ENCODE results near the gene IARS2. TPM values are rescaled to one million over a fixed set of nuclear protein-coding genes. Genes with fewer than 3 reads are reported as not detected.
"Not testable (repeated sequence)": the region's sequence is repeated elsewhere in the genome, so short reads cannot be mapped to it uniquely, and the experiment has no call there.

IARS2 gene
- total and polyA plus RNA-seq, 9 donors = 35.3 to 52.9 (median 43.0) TPM

DNA sequence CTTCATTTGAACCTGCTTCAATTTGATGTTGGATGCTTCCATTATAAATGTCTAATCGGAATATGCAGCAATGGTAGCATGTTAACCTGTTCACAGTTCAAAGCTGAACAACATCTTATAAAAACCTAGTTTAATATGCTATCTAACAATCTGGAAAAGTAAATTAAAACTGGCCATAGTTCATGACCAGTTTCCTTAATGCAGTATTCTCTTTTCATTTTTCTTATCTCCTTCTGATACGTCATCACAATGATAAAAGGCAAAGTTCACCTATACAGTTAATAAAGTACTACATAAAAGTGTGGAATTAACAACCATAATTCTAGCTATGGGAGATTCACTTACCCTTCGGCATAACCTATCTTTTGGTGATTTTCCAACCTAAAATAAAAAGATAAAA, 65.1 kb downstream of the IARS2 start:
- no peak for DNase-seq
- Histone ChIP-seq H3K27ac (no peak overlapping the region), H3K27me3 (no peaks in the 10 kb centered on the region), H3K36me3 (no peaks in the 10 kb centered on the region), H3K4me1 (ENCODE audit: insufficient read depth) (no peaks in the 10 kb centered on the region), H3K4me3 (no peak overlapping the region), H3K9me3 (no peaks in the 10 kb centered on the region)
- WGBS, 3 donors = 90 to 97% (median 91%) methylated on average over 3 of the region's 3 CpGs
- intact Hi-C loops (cut with DNase I) = no loop called here
- TF ChIP-seq EP300 (IDR thresholded peaks at IDR 0.05) (no peak), POLR2A (IDR thresholded peaks at IDR 0.05) (no peak)
- TF ChIP-seq, protein P1, sequence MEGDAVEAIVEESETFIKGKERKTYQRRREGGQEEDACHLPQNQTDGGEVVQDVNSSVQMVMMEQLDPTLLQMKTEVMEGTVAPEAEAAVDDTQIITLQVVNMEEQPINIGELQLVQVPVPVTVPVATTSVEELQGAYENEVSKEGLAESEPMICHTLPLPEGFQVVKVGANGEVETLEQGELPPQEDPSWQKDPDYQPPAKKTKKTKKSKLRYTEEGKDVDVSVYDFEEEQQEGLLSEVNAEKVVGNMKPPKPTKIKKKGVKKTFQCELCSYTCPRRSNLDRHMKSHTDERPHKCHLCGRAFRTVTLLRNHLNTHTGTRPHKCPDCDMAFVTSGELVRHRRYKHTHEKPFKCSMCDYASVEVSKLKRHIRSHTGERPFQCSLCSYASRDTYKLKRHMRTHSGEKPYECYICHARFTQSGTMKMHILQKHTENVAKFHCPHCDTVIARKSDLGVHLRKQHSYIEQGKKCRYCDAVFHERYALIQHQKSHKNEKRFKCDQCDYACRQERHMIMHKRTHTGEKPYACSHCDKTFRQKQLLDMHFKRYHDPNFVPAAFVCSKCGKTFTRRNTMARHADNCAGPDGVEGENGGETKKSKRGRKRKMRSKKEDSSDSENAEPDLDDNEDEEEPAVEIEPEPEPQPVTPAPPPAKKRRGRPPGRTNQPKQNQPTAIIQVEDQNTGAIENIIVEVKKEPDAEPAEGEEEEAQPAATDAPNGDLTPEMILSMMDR (IDR thresholded peaks at IDR 0.05) = no peak

DNA sequence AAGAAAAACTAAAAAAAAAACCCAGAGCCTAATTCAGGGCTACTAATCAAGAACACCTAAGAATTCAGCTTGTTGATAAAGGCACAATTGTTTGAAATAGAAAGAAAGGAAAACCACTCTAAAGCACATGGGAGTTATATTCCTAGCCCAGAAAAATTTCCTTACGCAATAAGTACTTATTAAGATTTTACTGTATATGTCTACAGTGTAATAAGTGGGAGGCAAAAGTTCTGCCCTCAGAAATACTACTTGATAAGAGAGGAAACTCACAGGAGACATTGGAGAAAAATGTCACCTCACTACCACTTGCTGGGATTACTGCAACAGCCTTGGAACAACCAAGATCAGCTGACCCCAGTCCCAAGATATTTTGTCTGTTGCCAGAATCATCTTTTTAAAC, 66.1 kb downstream of the IARS2 start:
- WGBS, 3 donors = 94 to 100% (median 97%) methylated on average over 1 of the region's 1 CpG
- TF ChIP-seq POLR2A (IDR thresholded peaks at IDR 0.05) (no peak), EP300 (IDR thresholded peaks at IDR 0.05) (no peak)
- TF ChIP-seq, protein P1 (IDR thresholded peaks at IDR 0.05) = no peak
- Histone ChIP-seq H3K27ac (no peak overlapping the region), H3K4me3 (no peak overlapping the region), H3K27me3 (no peaks in the 10 kb centered on the region), H3K4me1 (ENCODE audit: insufficient read depth) (no peaks in the 10 kb centered on the region), H3K36me3 (no peaks in the 10 kb centered on the region), H3K9me3 (no peaks in the 10 kb centered on the region)
- DNase-seq = no peak
- intact Hi-C loops (cut with DNase I) = no loop called here

DNA sequence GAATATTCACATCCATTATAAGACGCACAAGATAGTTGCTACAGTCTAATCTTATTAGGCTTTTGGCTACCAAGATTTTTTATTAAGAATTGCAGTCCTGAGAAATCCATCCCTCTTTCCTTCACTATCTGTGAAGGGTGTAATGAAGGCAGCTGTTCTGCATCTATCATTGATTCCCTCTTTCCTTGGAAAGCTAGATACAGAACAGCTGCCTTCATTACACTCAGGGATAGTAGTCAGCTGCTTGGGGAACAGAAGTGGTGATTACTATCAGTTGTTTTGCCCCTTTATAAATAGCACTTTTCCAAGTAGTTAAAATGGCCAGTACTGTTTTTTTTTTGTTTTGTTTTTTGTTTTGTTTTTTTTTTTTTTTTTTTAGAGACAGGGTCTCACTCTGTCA, 70.2 kb downstream of the IARS2 start:
- 44 to 59% (median 50%) methylated on average over 1 of the region's 1 CpG for WGBS, 3 donors
- no peak overlapping the region for H3K27ac ChIP-seq
- no peaks in the 10 kb centered on the region for H3K27me3 ChIP-seq
- intact Hi-C loops (cut with DNase I) = no loop called here
- no peaks in the 10 kb centered on the region for H3K36me3 ChIP-seq
- no peaks in the 10 kb centered on the region for H3K9me3 ChIP-seq
- no peaks in the 10 kb centered on the region for H3K4me1 ChIP-seq (ENCODE audit: insufficient read depth)
- no peak for DNase-seq
- TF ChIP-seq POLR2A (IDR thresholded peaks at IDR 0.05) (no peak), EP300 (IDR thresholded peaks at IDR 0.05) (no peak)
- TF ChIP-seq, protein P1 (IDR thresholded peaks at IDR 0.05) = no peak
- H3K4me3 ChIP-seq = no peak overlapping the region

DNA sequence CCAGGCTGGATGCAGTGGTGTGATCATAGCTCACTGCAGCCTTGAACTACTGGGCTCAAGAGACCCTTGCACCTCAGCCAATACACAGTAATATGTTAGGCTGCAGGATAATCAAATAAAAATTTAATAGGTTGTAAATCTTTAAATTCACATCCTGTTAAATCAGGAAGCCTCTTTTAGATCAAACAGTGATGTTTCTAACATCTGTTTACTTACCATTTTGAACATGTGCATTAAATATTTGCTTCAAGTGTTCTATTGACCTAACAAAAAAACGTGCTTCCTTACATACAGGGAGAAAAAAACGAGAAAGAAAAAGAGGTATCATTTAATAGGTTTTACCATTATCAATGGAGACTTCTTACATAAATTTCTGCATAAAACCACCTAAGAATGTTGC, 70.6 kb downstream of the IARS2 start:
- Histone ChIP-seq H3K27ac (no peak overlapping the region), H3K4me3 (no peak overlapping the region), H3K36me3 (no peaks in the 10 kb centered on the region), H3K9me3 (no peaks in the 10 kb centered on the region), H3K4me1 (ENCODE audit: insufficient read depth) (no peaks in the 10 kb centered on the region), H3K27me3 (no peaks in the 10 kb centered on the region)
- WGBS, 3 donors = 34 to 41% (median 36%) methylated on average over 2 of the region's 2 CpGs
- intact Hi-C loops (cut with DNase I) = no loop called here
- TF ChIP-seq EP300 (IDR thresholded peaks at IDR 0.05) (no peak), POLR2A (IDR thresholded peaks at IDR 0.05) (no peak)
- TF ChIP-seq, protein P1 (IDR thresholded peaks at IDR 0.05) = no peak
- DNase-seq = no peak

DNA sequence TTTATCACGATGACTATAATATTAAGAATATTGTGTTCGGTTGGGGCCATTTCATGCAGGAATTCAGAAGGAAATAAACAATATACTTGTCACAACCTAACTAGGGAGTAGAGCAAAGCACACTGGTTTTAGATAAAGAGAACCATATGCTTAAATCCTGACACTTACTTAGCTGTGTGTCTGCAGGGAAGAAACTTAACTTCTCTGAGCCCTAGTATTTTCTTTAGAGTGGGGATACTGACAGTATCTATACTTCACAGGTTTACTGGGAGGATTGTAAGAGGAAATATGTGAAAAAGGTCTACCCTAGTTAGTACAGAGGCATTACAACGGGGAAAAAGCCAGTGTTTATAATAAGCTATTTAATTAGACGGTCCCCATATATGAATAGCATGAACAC, 72.9 kb downstream of the IARS2 start:
- no peaks in the 10 kb centered on the region for H3K36me3 ChIP-seq
- WGBS, 3 donors = 76 to 87% (median 84%) methylated on average over 4 of the region's 4 CpGs

DNA sequence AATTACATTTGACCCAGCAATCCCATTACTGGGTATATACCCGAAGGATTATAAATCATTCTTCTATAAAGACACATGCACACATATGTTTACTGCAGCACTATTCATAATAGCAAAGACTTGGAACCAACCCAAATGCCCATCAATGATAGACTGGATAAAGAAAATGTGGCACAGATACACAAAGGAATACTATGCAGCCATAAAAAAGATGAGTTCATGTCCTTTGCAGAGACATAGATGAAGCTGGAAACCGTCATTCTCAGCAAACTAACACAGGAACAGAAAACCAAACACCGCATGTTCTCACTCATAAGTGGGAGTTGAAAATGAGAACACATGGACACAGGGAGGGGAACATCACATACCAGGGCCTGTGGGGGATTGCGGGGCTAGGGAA, 76.0 kb downstream of the IARS2 start:
- H3K36me3 ChIP-seq; DNase-seq; H3K27ac ChIP-seq; H3K27me3 ChIP-seq; H3K9me3 ChIP-seq; H3K4me1 ChIP-seq (ENCODE audit: insufficient read depth); intact Hi-C loops (cut with DNase I); H3K4me3 ChIP-seq: not testable (repeated sequence)
- WGBS, 3 donors = 95 to 99% (median 97%) methylated on average over 4 of the region's 4 CpGs

More for the DNA sequence above, 72.9 kb downstream of the IARS2 start:
- Histone ChIP-seq H3K27ac (no peak overlapping the region), H3K4me3 (no peak overlapping the region), H3K4me1 (ENCODE audit: insufficient read depth) (no peaks in the 10 kb centered on the region), H3K9me3 (no peaks in the 10 kb centered on the region), H3K27me3 (no peaks in the 10 kb centered on the region)
- TF ChIP-seq, protein P1 (IDR thresholded peaks at IDR 0.05) = no peak
- TF ChIP-seq EP300 (IDR thresholded peaks at IDR 0.05) (no peak), POLR2A (IDR thresholded peaks at IDR 0.05) (no peak)
- intact Hi-C loops (cut with DNase I) = no loop called here
- DNase-seq = no peak
